ENCODE measurements around the gene MTARC1. TPM values are rescaled to one million over a fixed set of nuclear protein-coding genes. Genes with fewer than 3 reads are reported as not detected.

Gene MTARC1
- total RNA-seq, 1 donor from 2014 or later = 37.1 TPM

- peaks cover 5% of the 10 kb centered on the region for H3K36me3 Mint-ChIP-seq (ENCODE audit: insufficient read depth)
- no peak overlapping the region for H3K27ac Mint-ChIP-seq
- no peaks in the 10 kb centered on the region for H3K4me1 Mint-ChIP-seq (ENCODE audit: low read depth)
- no peak overlapping the region for H3K4me3 Mint-ChIP-seq (ENCODE audit: low read depth)
- no peak for DNase-seq (ENCODE audit: low spot score, unreplicated experiment)
- H3K27me3 Mint-ChIP-seq = no peaks in the 10 kb centered on the region
- H3K9me3 Mint-ChIP-seq (ENCODE audit: low read depth) = no peaks in the 10 kb centered on the region
- TF ChIP-seq CTCF (IDR thresholded peaks at IDR 0.05; ENCODE audit: unreplicated experiment) = no peak
Observed at GRCh38 chr1:220770245-220770913, 16.3 kb upstream of the MTARC1 start.

- Mint-ChIP-seq H3K27ac (no peak overlapping the region), H3K4me3 (ENCODE audit: low read depth) (no peak overlapping the region), H3K9me3 (ENCODE audit: low read depth) (no peaks in the 10 kb centered on the region), H3K36me3 (ENCODE audit: insufficient read depth) (peaks cover 5% of the 10 kb centered on the region), H3K4me1 (ENCODE audit: low read depth) (no peaks in the 10 kb centered on the region), H3K27me3 (no peaks in the 10 kb centered on the region)
- no peak for DNase-seq (ENCODE audit: low spot score, unreplicated experiment)
- no peak for TF ChIP-seq CTCF (IDR thresholded peaks at IDR 0.05; ENCODE audit: unreplicated experiment)
Observed at GRCh38 chr1:220772846-220773245, 13.9 kb upstream of the MTARC1 start.

DNA sequence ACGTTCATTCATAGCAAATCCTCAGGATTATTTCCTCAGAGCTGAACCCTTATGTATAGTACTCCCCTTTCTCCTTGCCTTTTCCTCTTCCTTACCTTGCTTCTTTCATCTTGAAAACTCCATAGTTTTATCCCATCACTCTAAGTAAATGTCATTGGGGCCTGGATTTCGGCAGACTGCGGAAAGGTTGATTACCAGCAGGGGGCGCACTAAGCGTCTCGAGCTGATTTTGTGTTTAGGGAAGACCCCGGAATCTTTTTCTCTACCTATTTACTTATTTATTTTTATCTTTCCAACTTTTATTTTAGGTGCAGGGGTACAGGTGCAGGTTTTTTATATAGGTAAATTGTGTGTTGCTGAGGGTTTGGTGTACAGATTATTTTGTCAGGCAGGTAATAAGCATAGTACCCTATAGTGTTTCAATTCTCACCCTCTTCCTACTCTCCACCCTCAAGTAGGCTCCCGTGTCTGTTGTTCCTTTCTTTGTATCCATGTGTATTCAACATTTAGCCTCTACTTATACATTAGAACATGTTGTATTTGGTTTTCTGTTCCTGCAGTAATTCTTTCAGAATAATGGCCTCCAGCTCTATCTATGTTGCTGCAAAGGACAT lies 11.4 kb upstream of the MTARC1 start:
- no peak for DNase-seq (ENCODE audit: low spot score, unreplicated experiment)
- Mint-ChIP-seq H3K4me3 (ENCODE audit: low read depth) (no peak overlapping the region), H3K27ac (no peak overlapping the region), H3K36me3 (ENCODE audit: insufficient read depth) (no peaks in the 10 kb centered on the region), H3K9me3 (ENCODE audit: low read depth) (no peaks in the 10 kb centered on the region), H3K4me1 (ENCODE audit: low read depth) (no peaks in the 10 kb centered on the region), H3K27me3 (no peaks in the 10 kb centered on the region)
- TF ChIP-seq CTCF (IDR thresholded peaks at IDR 0.05; ENCODE audit: unreplicated experiment) = peak; percentile 82

DNA sequence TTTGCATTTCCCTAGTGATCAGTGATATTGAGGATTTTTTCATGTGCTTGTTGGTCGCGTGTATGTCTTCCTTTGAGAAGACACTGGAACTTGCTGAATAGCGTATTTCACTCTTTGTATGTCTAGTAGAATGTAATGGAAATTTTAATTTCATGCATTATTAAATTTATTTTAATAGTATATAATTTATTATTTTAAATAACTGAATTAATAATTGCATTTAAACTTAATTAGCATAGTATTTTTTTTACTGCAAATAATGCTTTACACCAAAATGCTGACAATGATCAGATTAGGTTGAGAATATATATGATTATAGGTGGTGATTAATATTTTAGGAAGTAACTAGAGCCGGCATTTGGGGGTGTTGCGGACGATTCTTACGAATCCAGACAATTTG lies 10.5 kb upstream of the MTARC1 start:
- Mint-ChIP-seq H3K9me3 (ENCODE audit: low read depth) (no peaks in the 10 kb centered on the region), H3K4me3 (ENCODE audit: low read depth) (no peak overlapping the region), H3K36me3 (ENCODE audit: insufficient read depth) (no peaks in the 10 kb centered on the region), H3K4me1 (ENCODE audit: low read depth) (no peaks in the 10 kb centered on the region), H3K27me3 (no peaks in the 10 kb centered on the region), H3K27ac (no peak overlapping the region)
- TF ChIP-seq CTCF (IDR thresholded peaks at IDR 0.05; ENCODE audit: unreplicated experiment) = no peak
- no peak for DNase-seq (ENCODE audit: low spot score, unreplicated experiment)

DNA sequence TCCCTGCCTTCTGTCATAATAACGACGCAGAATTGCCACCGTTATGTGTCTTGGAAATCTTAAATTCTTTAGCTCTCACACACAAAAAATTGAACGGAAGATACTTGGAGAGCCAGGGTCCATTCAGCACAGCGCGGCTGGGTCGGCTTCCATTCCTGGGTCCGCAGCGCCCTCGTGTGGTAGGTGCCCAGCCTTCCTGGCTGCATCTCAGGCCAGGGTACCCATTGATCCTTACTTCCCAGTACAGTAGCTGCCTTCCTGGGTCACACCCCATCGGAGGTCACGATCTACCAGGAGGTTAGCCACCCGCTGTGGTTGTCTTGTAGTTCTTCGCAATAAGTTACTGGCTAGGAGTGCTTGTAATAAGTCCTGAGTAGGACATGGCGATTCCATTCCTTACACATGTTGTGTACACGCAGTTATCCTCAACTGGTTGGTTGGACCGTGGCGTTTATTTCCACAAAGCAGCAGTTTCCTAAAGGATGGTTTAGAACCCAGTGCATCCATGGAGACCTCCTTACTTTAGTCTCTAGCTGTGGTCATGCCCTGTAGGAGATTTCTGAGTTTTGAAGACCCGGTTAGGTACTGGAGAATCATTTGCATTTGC lies 9.9 kb upstream of the MTARC1 start:
- no peaks in the 10 kb centered on the region for H3K9me3 Mint-ChIP-seq (ENCODE audit: low read depth)
- no peaks in the 10 kb centered on the region for H3K27me3 Mint-ChIP-seq
- peak; percentile 97 for TF ChIP-seq CTCF (IDR thresholded peaks at IDR 0.05; ENCODE audit: unreplicated experiment)
- H3K4me3 Mint-ChIP-seq (ENCODE audit: low read depth) = no peak overlapping the region
- H3K4me1 Mint-ChIP-seq (ENCODE audit: low read depth) = no peaks in the 10 kb centered on the region
- H3K27ac Mint-ChIP-seq = no peak overlapping the region
- no peaks in the 10 kb centered on the region for H3K36me3 Mint-ChIP-seq (ENCODE audit: insufficient read depth)
- peak; percentile 84 for DNase-seq (ENCODE audit: low spot score, unreplicated experiment)

All from progenitor cell of endocrine pancreas (in vitro differentiated cells).